Activated T-helper 1 cell treated with anti-CD3 and anti-CD28 coated beads, Interleukin-2, amount 50 U/mL, for 16 hours (primary cell): ENCODE data around the gene MPRIP.
A peak's percentile ranks its signal among the peaks of the same experiment; 100 is the strongest.

ENCODE experiments used
- DNase-seq, 2 donors: peaks; one replicate each; pipeline ENCODE4 v3.0.0-alpha.2; 2020; ENCODE audit warnings: low read depth in 1 of 2, low spot score in 1 of 2

Gene MPRIP

GRCh38 chr17:17028059-17028877 lies 14.0 kb upstream of the MPRIP start:
- DNase-seq, result no peak

- DNase-seq, result no peak
These were observed 13.2 kb upstream of the MPRIP start for GRCh38 chr17:17028878-17029535.

- DNase-seq, result no peak
These were observed 12.3 kb upstream of the MPRIP start for GRCh38 chr17:17029938-17030337.

- no peak for DNase-seq
These were observed 11.6 kb upstream of the MPRIP start for GRCh38 chr17:17030515-17031211.

GRCh38 chr17:17032131-17032692 lies 10.0 kb upstream of the MPRIP start:
- no peak for DNase-seq

- no peak for DNase-seq
These were observed 8.8 kb upstream of the MPRIP start for GRCh38 chr17:17033466-17033865.

GRCh38 chr17:17034026-17034425 lies 8.2 kb upstream of the MPRIP start:
- DNase-seq, result no peak

GRCh38 chr17:17034496-17035075 lies 7.7 kb upstream of the MPRIP start:
- no peak for DNase-seq

GRCh38 chr17:17035490-17035889 lies 6.8 kb upstream of the MPRIP start:
- no peak for DNase-seq

GRCh38 chr17:17035920-17036523 lies 6.2 kb upstream of the MPRIP start:
- DNase-seq, result no peak

GRCh38 chr17:17036524-17036998 lies 5.7 kb upstream of the MPRIP start:
- no peak for DNase-seq

- no peak for DNase-seq
These were observed 2.3 kb upstream of the MPRIP start for GRCh38 chr17:17039911-17040310.

GRCh38 chr17:17041018-17041521 lies 1.2 kb upstream of the MPRIP start:
- no peak for DNase-seq

GRCh38 chr17:17041571-17042383 lies 480 bp upstream of the MPRIP start:
- peak; percentile 92 to 95 for DNase-seq

GRCh38 chr17:17042851-17043460 lies 699 bp downstream of the MPRIP start:
- DNase-seq, result no peak

- DNase-seq, result no peak
These were observed 1.4 kb downstream of the MPRIP start for GRCh38 chr17:17043461-17044271.

GRCh38 chr17:17044846-17045561 lies 2.7 kb downstream of the MPRIP start:
- no peak for DNase-seq

GRCh38 chr17:17048106-17048505 lies 5.8 kb downstream of the MPRIP start:
- no peak for DNase-seq
